Activated CD4-positive, alpha-beta T cell treated with anti-CD3 and anti-CD28 coated beads for 24 hours (primary cell): Measurements from ENCODE around the gene NACA.
"Not testable (repeated sequence)": the region's sequence is repeated elsewhere in the genome, so short reads cannot be mapped to it uniquely, and the experiment has no call there.

ENCODE experiments used
- DNase-seq, 2 donors: peaks; one replicate each; pipeline ENCODE4 v3.0.0-alpha.2; 2020; ENCODE audit warnings: low read depth in 2 of 2

NACA gene

DNA sequence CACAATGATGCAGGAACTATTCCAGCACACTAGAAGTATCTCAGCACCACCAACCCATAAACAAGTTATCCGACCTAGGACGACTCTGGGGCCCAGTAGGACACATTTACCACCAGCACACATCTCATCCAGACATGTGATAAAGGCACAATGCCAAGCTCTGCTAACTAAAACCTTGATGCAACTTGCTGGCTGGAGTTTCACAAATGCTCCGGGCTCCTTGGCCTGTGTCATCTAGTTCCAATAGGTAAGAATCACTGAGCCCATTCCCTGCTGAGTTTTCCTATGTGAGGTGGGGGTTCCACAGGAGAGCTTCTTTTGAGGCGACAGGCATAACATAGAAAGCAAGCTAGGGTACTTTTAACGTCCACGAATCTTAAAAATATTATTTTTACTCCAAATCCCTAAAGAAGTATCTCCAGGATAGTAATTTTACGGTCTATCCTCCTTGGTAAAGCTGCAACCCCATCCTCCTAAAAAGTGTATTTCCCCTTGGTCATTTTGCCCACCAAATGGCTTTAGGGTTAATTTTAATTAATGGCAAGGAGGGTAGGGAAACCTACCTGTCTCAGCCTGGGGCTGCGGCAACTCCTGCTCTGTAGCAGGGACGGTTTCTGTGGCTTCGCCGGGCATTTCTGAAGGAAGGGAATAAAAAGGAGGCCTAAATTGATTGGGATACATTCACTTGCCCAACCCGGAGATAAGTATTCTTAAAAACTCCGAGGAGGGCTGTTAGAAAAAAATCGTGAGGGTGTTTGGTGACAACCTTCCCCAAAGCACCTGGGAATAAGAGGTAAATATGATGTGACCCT, 1.0 kb downstream of the NACA start:
- peak in 1 of 2 donors; percentile 11 for DNase-seq

DNA sequence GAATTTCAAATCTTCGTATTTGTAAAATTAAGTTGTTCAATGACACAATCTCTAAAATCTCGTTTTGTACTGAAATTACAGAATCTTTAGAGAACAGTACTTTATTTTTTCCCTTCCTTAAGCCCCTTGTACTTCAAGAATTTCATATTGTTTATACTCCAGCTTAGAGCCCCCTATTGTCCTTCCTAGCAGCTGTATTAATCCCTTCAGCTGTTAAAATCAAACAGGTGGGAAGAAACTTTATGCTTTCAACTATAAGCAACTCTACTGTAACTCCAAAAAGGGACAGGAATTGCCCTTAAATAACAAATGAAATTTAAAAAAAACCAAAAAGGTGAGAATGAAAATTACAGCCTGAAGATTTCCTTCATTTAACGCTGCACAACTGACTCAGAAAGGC, 1.7 kb downstream of the NACA start:
- DNase-seq, result no peak

DNA sequence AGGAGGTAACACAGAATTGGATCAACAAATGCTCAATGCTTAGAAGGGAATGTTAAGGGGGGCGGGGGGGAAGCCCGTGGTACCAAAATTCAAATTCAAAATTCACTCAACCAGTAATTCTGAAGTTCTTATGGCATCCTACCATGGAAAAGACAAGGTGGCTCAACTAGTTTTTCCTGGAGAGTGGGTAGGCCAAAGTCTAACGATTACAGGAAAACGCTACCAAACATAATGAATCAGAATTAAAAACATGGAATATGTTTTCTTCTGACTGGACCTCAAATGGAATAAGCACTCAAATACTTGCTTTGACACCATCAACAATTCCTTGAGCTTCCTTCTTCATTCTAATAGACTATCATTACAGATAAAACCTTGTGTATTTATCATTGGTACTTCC, 2.3 kb downstream of the NACA start:
- DNase-seq, result no peak

DNA sequence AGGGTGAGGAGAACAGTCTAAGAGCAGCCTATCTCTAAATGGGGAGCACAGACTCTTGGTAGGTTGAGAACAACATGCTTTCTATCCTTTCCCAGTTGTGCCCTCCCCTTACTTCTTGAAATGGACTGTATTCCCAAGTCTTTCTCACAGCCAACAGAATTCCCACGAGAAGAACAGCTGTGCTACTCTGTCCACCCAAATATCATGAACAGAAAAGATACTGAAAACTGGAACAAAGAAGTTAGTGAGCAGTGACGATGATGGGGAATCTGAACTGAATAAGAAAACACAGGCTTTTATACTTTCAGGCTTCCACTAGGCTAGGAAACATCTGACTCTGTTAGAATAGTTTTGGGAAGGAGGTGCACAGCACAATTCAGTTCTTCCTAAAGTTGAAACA, 3.4 kb downstream of the NACA start:
- DNase-seq, result no peak

DNA sequence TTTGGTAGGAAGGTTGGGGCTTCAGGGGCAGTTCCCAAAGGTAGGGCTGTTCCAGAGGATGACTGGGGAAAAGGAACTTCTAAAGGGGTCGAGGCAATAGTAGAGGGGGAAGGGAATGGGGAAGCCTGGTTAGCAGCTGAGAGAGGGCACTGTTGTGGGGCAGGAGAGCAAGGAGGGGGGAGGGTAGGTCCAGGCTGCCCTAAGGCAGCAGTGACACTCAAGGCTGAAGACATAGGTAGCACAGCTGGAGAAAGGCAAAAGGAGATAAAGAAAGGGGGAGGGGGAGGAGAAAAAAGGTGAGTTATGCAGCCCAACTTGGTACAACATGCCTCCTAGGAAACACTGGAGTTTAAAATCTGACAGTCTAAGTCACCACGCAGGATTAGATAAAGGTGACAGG, 3.9 kb downstream of the NACA start:
- DNase-seq, result no peak

DNA sequence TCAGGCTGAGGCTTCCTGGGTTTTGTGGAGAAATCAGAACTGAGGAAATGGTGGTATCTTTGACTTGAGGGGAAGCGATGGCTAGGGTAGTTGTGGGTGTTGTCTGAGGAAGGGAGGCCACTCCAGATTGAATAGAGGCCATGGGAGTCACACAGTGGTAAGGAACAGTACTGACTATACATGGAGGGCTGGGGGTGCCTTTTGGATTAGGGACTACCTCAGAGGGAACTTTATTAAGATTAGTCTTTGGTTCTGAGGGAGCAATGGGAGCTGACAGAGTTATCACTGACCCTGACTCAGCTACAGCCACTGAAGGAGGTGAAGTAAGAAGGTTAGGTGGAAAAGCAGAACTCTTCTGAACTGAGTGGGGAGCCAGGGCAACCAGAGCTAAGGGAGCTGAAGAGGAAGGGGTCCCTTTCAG, 4.4 kb downstream of the NACA start:
- DNase-seq, result no peak

DNA sequence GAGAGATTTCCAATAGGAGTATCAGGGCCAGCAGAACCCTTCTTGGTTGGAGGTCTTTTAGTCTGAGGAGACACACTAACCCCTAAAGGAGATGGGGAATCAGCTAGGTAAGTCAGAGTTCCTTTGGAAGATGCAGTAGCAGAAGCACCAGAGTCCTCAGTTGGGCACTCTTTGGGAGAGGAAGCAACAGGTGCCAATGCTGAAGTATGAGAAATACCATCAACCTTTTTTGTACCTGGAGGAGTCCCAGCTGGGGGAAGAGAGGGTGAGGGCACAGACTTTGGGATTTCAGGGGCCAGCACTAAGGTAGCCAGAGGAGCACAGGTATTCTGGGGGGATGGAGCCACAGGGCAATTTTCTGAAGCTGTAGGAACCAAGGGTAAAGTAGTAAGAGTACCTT, 6.0 kb downstream of the NACA start:
- DNase-seq, result no peak

DNA sequence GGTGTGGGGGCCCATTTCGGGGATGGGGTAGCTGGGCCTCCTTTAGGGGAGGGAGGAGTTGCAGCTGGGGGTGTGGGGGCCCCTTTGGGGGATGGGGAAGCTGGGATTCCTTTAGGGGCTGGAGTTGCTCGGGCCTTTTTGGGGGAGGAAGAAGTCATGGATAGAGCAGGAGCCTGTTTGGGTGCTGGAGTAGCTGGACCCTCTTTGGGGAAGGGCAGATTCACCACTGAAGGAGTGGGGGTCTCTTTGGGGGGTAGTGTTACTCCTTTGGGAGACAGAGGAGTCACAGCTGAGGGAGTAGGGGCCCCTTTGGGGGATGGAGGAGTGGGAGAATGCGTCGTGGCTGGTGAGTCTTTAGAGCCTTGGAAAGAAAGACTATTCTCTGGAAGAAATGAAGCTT, 6.5 kb downstream of the NACA start:
- no peak for DNase-seq

DNA sequence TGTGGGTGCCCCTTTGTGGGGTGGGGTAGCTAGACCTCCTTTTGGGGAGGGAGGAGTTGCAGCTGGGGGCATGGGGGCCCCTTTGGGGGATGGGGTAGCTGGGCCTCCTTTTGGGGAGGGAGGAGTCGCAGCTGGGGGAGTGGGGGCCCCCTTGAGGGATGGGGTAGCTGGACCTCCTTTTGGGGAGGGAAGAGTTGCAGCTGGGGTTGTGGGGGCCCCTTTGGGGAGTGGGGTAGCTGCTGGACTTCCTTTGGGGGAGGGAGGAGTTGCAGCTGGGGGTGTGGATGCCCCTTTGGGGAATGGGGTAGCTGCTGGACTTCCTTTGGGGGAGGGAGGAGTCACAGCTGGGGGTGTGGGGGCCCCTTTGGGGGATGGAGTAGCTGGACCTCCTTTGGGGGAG, 7.0 kb downstream of the NACA start:
- no peak for DNase-seq

DNA sequence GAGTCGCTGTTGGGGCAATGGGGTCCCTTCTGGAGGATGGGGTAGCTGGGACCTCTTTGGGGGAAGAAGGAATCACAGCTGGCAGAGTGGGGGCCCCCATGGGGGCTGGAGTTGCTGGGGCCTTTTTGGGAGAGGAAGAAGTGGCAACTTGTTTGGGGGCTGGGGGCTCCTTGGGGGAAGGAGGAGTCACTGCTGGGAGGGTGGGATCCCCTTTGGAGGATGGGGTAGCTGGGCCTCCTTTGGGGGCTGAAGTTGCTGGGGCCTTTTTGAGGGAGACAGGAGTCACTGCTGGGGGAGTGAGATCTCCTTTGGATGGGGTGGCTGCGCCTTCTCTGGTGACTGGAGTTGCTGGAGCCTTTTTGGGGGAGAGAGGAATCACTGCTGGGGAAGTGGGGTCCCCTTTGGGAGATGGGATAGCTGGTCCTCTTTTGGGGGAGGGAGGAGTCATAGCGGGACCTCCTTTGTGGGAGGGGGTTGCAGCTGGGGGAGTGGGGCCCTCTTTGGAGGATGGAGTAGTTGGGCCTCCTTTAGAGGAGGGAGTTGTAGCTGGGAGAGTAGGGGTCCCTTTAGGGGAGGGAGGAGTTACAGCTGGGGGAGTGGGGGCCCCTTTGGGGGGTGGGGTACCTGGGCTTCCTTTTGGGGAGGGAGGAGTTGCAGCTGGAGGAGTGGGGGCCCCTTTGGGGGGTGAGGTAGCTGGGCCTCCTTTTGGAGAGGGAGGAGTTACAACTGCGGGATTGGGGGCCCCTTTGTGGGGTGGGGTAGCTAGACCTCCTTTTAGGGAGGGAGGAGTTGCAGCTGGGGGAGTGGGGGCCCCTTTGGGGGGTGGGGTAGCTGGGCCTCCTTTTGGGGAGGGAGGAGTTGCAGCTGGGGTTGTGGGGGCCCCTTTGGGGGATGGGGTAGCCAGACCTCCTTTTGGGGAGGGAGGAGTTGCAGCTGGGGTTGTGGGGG, 7.9 kb downstream of the NACA start:
- no peak for DNase-seq

DNA sequence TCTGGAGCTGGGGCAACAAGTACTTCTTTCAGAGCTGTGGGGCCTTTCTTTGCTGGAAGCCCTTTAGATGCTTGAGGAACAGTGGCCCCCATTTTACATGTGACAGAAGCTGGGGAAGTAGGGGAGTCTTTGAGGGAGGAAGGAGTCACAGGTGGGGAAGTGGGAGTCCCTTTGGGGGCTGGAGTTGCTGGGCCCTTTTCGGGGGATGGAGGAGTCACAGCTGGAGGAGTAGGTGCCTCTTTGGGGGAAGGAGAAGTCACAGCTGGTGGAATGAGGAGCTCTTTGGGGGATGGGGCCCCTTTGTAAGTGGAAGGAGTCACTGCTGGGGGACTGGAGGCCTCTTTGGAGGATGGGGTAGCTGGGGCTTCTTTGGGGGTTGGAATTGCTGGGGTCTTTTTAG, 8.6 kb downstream of the NACA start:
- DNase-seq, result no peak

DNA sequence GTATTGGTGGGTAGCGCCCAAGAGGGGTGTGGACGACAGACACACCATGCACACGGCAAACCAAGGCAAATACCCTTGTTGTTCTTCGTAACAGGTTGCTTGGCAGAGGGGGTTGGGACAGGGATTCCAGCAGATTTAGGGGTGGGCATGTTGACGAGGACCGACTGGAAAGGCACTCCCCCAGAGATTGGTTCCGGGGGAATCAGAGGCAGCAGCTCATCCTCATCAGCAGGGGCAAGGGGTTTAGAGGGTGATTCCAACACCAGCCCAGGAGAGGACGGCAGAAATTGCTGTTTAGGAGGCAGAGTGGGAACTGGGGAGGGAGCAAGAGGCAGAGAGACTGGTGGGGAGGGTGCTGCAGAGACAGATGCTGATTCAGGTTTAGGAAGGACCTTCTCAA, 9.3 kb downstream of the NACA start:
- DNase-seq, result no peak

DNA sequence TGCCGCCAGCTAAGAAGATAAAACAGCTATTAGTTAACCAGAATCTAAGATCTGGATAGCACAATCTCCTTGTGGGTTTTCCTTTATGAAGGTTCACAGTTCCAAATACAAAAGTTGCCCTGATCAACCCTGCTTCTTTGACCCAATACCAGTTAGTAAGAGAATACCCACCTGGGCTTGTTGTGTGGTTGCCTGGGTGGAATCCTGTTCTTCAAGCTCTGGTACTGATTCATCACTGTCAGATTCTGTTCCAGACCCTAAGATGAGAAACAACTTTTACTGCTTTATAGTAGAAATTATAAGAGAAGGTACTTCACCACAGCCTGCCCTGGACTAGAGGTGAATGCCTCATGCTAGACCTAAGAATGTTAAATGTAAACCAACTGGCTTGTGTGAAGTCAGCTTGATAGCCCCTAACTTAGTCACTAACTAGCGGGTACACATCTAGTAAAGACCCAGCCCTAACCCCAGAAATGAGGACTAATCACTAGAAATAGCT, 10.6 kb downstream of the NACA start:
- DNase-seq, result no peak

DNA sequence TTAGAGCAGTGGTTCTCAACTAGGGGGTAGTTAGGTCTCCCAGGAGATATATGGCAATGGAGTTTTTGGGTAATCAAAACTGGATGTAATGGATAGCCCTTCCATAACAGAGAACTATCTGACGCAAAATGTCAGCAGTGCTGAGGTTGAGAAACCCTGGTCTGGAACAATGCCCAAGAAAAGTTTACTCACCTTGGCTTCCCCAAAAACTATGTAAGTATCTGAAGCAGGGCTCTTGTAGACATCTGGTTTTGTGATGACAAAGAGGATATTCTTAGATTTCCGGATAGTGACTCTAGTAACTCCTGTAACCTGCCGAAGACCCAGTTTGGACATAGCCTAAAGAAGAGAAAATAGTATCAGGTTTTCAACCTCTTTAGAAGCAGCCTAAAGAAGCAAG, 11.8 kb downstream of the NACA start:
- no peak for DNase-seq

DNA sequence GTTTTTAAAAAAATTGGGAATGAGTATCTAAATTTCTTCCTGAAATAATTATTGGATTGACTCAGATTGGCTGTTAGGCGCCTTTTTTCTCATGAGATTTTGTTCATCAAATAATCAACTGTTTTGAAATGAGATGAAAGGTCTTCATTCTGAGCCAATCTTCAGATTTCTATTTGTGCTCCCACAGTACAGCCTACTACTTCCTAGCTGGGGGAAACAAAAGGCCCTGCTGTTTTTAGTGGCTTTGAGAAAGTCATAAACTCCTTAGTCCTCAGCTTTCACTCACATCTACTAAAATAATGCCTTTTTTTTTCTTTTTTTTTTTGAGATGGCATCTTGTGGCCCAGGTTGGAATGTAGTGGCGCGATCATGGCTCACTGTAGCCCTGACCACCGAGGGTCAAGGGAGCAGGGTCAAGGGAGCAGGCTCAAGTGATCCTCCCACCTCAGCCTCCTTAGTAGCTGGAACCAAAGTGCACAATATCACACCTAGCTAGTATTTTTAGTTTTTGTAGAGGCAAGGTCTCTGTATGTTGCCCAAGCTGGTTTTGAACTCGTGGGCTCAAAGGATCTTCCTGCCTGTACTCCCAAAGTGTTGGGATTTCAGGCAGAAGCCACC, 15.2 kb downstream of the NACA start:
- DNase-seq, result no peak

DNA sequence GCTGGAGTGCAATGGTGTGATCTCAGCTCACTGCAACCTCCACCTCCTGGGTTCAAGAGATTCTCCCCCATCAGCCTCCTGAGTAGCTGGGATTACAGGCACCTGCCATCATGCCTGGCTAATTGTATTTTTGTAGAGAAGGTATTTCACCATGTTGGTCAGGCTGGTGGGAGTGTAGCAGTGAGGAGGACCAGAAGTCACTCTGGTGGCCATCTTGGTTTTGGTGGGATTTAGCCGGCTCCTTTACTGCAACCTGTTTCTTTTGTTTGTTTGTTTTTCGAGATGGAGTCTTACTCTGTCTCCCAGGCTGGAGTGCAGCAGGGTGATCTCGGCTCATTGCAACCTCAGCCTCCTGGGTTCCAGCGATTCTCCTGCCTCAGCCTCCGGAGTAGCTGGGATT, 20.6 kb downstream of the NACA start:
- not testable (repeated sequence) for DNase-seq

DNA sequence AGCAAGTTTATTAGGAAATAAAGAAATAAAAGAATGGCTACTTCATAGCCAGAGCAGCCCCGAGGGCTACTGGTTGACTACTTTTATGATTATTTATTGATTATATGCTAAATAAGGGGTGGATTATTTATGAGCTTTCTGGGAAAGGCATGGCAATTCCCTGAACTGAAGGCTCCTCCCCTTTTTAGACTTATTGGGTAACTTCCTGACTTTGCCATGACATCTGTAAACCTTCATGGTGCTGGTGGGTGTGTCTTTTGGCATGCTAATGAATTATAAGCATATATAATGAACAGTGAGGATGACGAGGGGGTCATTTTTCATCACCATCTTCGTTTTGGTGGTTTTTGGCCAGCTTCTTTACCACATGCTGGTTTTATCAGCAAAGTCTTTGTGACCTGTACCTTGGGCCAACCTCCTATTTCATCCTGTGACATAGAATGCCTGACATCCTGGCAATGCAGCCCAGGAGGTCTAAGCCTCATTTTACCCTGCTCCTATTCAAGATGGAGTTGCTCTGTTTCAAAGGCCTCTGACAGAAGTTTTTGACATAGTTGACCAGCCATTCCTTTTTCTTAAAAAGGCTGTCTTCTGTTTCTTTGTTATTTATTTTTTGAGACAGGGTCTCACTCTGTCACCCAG, 26.0 kb downstream of the NACA start:
- no peak for DNase-seq

DNA sequence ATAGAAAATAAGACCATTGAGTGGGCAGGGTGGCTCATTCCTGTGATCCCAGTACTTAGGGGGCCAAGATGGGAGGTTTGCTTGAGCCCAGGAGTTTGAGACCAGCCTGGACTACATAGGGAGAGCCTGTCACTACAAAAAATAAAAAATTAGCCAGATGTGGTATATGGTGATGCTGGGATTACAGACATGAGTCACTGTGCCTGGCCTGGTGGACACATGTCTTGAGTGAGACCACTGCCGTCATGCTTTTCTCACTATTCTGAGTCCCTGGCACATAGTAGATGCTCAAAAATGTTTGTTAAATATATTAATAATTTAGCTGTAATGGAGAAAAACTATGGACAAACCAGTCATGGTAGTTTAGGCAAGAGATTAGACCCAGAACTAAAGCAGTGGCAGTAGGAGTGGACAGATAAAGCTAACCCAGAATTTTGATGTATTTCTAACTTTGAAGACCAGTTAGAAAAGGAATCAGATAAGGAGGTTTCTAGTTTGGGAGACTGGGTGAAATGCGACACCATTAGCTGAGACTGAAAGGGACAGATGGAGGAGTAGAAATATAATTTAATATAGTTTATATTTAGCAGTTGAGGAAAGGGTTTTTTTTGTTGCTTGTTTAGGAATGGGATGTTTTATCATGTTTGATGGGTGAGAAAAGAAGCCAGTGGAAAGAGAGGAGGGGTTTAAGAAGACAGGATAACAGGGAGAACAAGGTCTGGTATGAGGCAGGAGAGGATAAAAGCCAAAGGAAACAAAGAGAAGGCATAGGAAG, 29.6 kb downstream of the NACA start:
- DNase-seq, result no peak

DNA sequence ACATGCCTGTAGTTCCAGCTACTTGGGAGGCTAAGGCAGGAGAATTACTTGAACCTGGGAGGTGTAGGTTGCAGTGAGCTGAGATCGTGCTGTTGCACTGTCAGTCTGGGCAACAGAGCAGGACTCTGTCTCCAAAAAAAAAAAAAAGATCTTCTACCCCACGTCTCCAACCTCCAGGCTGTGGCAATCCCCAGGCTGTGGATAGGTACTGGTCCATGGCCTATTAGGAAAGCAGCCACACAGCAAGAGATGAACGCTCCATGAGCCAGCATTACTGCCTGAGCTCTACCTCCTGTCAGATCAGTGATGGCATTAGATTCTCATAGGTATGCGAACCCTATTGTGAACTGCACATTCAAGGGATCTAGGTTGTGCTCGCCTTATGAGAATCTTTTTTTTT, 30.9 kb downstream of the NACA start:
- no peak for DNase-seq

DNA sequence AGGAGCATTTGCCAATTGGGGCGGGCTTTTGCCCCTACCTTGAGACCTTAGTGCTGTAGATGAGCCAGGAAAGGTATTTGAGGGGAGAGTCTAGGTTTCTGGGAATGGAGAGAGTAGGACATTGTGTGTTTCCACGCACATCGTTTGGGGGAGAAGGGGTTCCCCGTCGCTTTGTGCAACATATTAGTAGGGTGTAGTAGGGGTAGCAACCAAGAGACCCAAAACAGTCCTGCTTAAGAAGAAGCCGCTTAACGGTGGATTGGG, 36.3 kb downstream of the NACA start:
- no peak for DNase-seq

DNA sequence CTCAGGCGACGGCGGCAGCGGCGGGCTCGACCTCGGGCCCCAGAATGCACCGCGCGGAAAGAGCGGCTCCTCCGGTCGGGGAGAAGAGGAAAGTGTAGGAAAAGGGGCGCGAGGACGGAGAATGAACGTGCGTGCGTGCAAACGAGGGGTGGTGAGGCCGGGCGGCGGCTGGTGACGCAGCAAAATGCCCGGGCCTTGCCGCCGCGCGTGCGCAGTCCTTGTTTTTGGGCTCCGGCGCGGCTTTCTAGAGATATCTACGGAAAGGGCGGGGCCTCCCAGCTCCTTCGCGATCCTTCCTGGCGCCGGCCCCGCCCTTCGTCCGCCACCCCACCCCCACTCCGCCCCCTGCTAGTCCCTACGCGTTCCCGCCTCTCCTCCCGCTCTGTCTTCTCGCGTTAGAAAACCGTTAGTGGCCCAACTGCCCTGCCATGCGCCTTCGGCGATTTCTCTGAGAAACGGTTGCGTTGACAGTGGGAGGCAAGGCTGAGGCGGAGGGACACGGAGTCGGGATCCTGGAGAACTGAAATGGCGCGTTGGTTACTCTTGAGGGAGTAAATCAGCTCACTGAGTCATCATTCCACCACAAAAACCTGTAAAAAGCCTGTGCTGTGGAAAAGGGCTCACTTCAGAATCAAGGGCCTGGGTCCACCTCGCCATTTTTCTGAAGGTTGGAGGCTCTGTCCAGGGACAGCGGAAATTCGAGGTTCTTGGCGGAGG, 36.8 kb downstream of the NACA start, which contains the start of gene PTGES3:
TSS of gene PTGES3 (minus strand) at position 156 of the 717 bp plus-strand sequence. CDS start 285 bp downstream, outside the sequence.
- peak; percentile 98 for DNase-seq
